CD14-positive monocyte (primary cell): ENCODE measurements around the gene TLR4. TPM values are rescaled to one million over a fixed set of nuclear protein-coding genes. Genes with fewer than 3 reads are reported as not detected.

Experiments used
- DNase-seq, 3 donors: peaks; one replicate each; pipeline ENCODE4 v3.0.0-alpha.2; 2011 to 2022
- H2AFZ ChIP-seq: 2 replicates; pipeline ENCODE4 v1.6.0; 2012; ENCODE audit warnings: mild to moderate bottlenecking, low read depth, low read length, inconsistent platforms; ENCODE audit not compliant: insufficient read depth, poor library complexity, severe bottlenecking
- H3K27ac ChIP-seq, 2 donors: 1 replicate in 1 of 2; 2 replicates in 1 of 2; pipeline ENCODE4 v1.5.1; 2012 to 2013; ENCODE audit warnings: low read length in 2 of 2, control low read depth in 1 of 2, inconsistent platforms in 1 of 2, low read depth in 1 of 2, mild to moderate bottlenecking in 1 of 2
- H3K27me3 ChIP-seq, 2 donors: one replicate each; pipeline versions ENCODE4 v1.6.0 to v1.6.1; 2011 to 2013; ENCODE audit warnings: low read length in 2 of 2; ENCODE audit not compliant: control insufficient read depth in 2 of 2, insufficient read depth in 2 of 2
- H3K36me3 ChIP-seq, 2 donors: replicated peaks in 1 of 2; 1 replicate in 1 of 2; 2 replicates in 1 of 2; pipeline versions ENCODE4 v1.5.1 to v1.6.1; 2012 to 2013; ENCODE audit warnings: low read length in 2 of 2, control low read depth in 1 of 2, inconsistent platforms in 1 of 2, mild to moderate bottlenecking in 1 of 2; ENCODE audit not compliant: insufficient read depth in 2 of 2, control insufficient read depth in 1 of 2
- H3K4me1 ChIP-seq, 2 donors: 1 replicate in 1 of 2; 2 replicates in 1 of 2; pipeline versions ENCODE4 v1.5.1 to v1.6.1; 2012 to 2013; ENCODE audit warnings: low read length in 2 of 2, control low read depth in 1 of 2, inconsistent platforms in 1 of 2, mild to moderate bottlenecking in 1 of 2, moderate library complexity in 1 of 2; ENCODE audit not compliant: insufficient read depth in 2 of 2, control insufficient read depth in 1 of 2
- H3K4me2 ChIP-seq: replicated peaks from 2 replicates; pipeline ENCODE3; 2012; ENCODE audit warnings: low read length, moderate library complexity, mild to moderate bottlenecking; ENCODE audit not compliant: poor library complexity, severe bottlenecking; ENCODE audit errors: extremely low read depth
- H3K4me3 ChIP-seq, 3 experiments: fragments of 200-600 bp in 1 of 3; sonication (generic) in 1 of 3; replicated peaks in 1 of 3; 1 replicate in 2 of 3; 2 replicates in 1 of 3; pipeline ENCODE4 v1.5.1; 2011 to 2013; ENCODE audit warnings: low read length in 3 of 3, mild to moderate bottlenecking in 3 of 3, control low read depth in 2 of 3, low read depth in 2 of 3, inconsistent platforms in 1 of 3, moderate library complexity in 1 of 3
- H3K79me2 ChIP-seq: 2 replicates; pipeline ENCODE4 v1.6.0; 2012; ENCODE audit warnings: mild to moderate bottlenecking, control low read depth, inconsistent platforms, low read length, moderate library complexity; ENCODE audit not compliant: insufficient read depth
- H3K9ac ChIP-seq: 2 replicates; pipeline ENCODE4 v1.6.0; 2017; ENCODE audit warnings: low read length, mild to moderate bottlenecking; ENCODE audit not compliant: insufficient read depth, poor library complexity, severe bottlenecking
- H3K9me3 ChIP-seq, 2 donors: replicated peaks in 1 of 2; 1 replicate in 1 of 2; 2 replicates in 1 of 2; pipeline versions ENCODE4 v1.5.1 to v1.6.1; 2012 to 2013; ENCODE audit warnings: low read length in 2 of 2, control low read depth in 1 of 2; ENCODE audit not compliant: control insufficient read depth in 1 of 2, insufficient read depth in 1 of 2
- H4K20me1 ChIP-seq: 2 replicates; pipeline ENCODE4 v1.6.0; 2012; ENCODE audit warnings: mild to moderate bottlenecking, low read length, control low read depth, moderate library complexity; ENCODE audit not compliant: insufficient read depth
- H3K27ac Mint-ChIP-seq, 7 donors: one replicate each; pipeline ENCODE4 v1.8.0; 2020; ENCODE audit warnings: mild to moderate bottlenecking in 7 of 7, mixed read lengths in 7 of 7, moderate library complexity in 6 of 7, inconsistent platforms in 2 of 7
- H3K27me3 Mint-ChIP-seq, 3 donors: one replicate each; pipeline ENCODE4 v1.8.0; 2021 to 2022; ENCODE audit warnings: low read depth in 3 of 3, mild to moderate bottlenecking in 3 of 3, mixed read lengths in 3 of 3, moderate library complexity in 3 of 3, inconsistent platforms in 1 of 3
- H3K36me3 Mint-ChIP-seq, 2 donors: one replicate each; pipeline ENCODE4 v1.8.0; 2020; ENCODE audit warnings: mixed read lengths in 2 of 2, inconsistent platforms in 1 of 2, mild to moderate bottlenecking in 1 of 2
- H3K4me1 Mint-ChIP-seq: one replicate; pipeline ENCODE4 v1.8.0; 2020; ENCODE audit warnings: mild to moderate bottlenecking, mixed read lengths
- H3K4me3 Mint-ChIP-seq, 2 donors: one replicate each; pipeline ENCODE4 v1.8.0; 2020; ENCODE audit warnings: mild to moderate bottlenecking in 2 of 2, mixed read lengths in 2 of 2, moderate library complexity in 1 of 2
- H3K9me3 Mint-ChIP-seq, 7 donors: one replicate each; pipeline ENCODE4 v1.8.0; 2020 to 2022; ENCODE audit warnings: mixed read lengths in 7 of 7, mild to moderate bottlenecking in 6 of 7, moderate library complexity in 6 of 7, inconsistent platforms in 2 of 7
- WGBS: methylation state at CpG from one replicate; pipeline ENCODE4 v1.1.5; 2013; ENCODE audit warnings: missing lambda C conversion rate; ENCODE audit not compliant: insufficient coverage; 5-methylcytosine and 5-hydroxymethylcytosine counted together
- intact Hi-C, 2 donors: fragments of 100-400 bp; cut with micrococcal nuclease; formaldehyde crosslinking; loops; one replicate each; pipeline versions ENCODE4 v1.15.0 to v1.15.1; 2023
- polyA plus RNA-seq, 3 donors: library from polyadenylated mRNA; depleted of rRNA in 1 of 3; unstranded in 2 of 3; stranded (reverse) in 1 of 3; fragments of 300-500 nt in 2 of 3; fragments of >200 nt in 1 of 3; fragmentation: Illumina TruSeq in 2 of 3; gene quantifications; 1 replicate in 2 of 3; 2 replicates in 1 of 3; pipeline ENCODE4 v1.2.3, GENCODE V29; 2012 to 2021
- TF ChIP-seq, protein P1 (sequence below): fragments of 200-600 bp; IDR thresholded peaks from one replicate; pipeline ENCODE4 v1.8.0; 2022; ENCODE audit warnings: antibody characterized with exemption, mild to moderate bottlenecking

Gene TLR4
- polyA plus RNA-seq, 3 donors: 34.0 to 214 (median 174) TPM

DNA sequence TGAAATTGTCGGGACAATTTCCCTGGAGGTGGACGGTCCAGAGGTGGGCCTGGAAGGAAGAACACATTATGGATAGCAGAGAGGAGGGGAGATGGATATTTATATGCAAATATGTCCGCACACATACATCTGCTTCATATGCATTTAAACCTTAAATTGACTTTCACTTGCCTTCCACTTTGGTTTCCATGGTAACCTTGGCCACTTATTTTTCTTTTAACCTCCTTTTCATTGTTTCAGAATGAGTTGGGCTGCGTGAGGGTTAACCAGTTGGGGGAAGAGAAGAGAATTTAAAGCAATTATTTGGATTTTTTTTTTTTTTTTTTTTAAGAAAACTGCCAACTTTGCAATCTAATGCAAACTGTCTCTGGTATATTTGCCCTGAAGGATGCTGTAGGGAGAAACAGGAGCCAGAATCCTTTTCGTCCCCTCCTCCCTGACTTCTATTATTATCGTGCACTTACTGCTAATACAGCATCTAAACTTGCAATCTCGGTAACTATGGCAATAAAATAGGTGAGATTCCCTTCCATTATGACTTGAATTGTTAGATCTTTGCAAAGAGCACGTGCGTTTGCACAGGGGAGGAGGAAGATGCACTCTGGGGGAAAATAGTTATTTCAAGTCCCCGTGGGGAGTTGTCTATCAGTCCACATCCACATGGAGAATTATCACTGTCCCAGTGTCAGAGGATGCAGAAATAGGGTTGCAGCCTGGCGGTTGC lies 35.6 kb downstream of the TLR4 start:
- Histone ChIP-seq H3K27me3 (peaks cover 0 to 2% of the 10 kb centered on the region in 2 donors), H3K4me3 (no peak overlapping the region), H3K79me2 (no peaks in the 10 kb centered on the region), H3K9ac (no peak overlapping the region), H3K36me3 (no peaks in the 10 kb centered on the region), H3K4me2 (no peak overlapping the region), H3K4me1 (peaks cover 8 to 10% of the 10 kb centered on the region in 2 donors), H3K27ac (no peak overlapping the region), H4K20me1 (no peaks in the 10 kb centered on the region), H3K9me3 (no peaks in the 10 kb centered on the region), H2AFZ (no peak overlapping the region)
- peaks cover 2 to 3% (median 2%) of the 10 kb centered on the region in 3 donors for H3K27me3 Mint-ChIP-seq
- H3K4me1 Mint-ChIP-seq: peaks cover 10% of the 10 kb centered on the region
- WGBS: 92% methylated on average over 4 of the region's 11 CpGs
- no peak for DNase-seq
- intact Hi-C loops: no loop called here
- H3K9me3 Mint-ChIP-seq: no peaks in the 10 kb centered on the region
- no peak overlapping the region for H3K4me3 Mint-ChIP-seq
- H3K27ac Mint-ChIP-seq: no peak overlapping the region
- peaks cover 8 to 12% of the 10 kb centered on the region in 2 donors for H3K36me3 Mint-ChIP-seq
- TF ChIP-seq, protein P1, sequence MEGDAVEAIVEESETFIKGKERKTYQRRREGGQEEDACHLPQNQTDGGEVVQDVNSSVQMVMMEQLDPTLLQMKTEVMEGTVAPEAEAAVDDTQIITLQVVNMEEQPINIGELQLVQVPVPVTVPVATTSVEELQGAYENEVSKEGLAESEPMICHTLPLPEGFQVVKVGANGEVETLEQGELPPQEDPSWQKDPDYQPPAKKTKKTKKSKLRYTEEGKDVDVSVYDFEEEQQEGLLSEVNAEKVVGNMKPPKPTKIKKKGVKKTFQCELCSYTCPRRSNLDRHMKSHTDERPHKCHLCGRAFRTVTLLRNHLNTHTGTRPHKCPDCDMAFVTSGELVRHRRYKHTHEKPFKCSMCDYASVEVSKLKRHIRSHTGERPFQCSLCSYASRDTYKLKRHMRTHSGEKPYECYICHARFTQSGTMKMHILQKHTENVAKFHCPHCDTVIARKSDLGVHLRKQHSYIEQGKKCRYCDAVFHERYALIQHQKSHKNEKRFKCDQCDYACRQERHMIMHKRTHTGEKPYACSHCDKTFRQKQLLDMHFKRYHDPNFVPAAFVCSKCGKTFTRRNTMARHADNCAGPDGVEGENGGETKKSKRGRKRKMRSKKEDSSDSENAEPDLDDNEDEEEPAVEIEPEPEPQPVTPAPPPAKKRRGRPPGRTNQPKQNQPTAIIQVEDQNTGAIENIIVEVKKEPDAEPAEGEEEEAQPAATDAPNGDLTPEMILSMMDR: no peak

GRCh38 chr9:117742131-117742530 lies 37.9 kb downstream of the TLR4 start:
- Mint-ChIP-seq H3K36me3 (peaks cover 7 to 8% of the 10 kb centered on the region in 2 donors), H3K27ac (no peak overlapping the region), H3K9me3 (no peaks in the 10 kb centered on the region), H3K27me3 (peaks cover 6 to 13% (median 7%) of the 10 kb centered on the region in 3 donors), H3K4me1 (peaks cover 17% of the 10 kb centered on the region), H3K4me3 (no peak overlapping the region)
- Histone ChIP-seq H3K4me1 (peaks cover 16 to 20% of the 10 kb centered on the region in 2 donors), H3K4me3 (no peak overlapping the region), H3K4me2 (no peak overlapping the region), H3K27ac (no peak overlapping the region), H3K9ac (no peak overlapping the region), H3K9me3 (no peaks in the 10 kb centered on the region), H4K20me1 (no peaks in the 10 kb centered on the region), H2AFZ (no peak overlapping the region), H3K27me3 (peaks cover 2 to 3% of the 10 kb centered on the region in 2 donors), H3K36me3 (no peaks in the 10 kb centered on the region), H3K79me2 (no peaks in the 10 kb centered on the region)
- WGBS: 100% methylated on average over 1 of the region's 4 CpGs
- intact Hi-C loops: no loop called here
- TF ChIP-seq, protein P1: no peak
- DNase-seq: no peak
